ENCODE measurements around the gene CDK6.

- TF ChIP-seq JUNB (CRISPR knock-in tag; conservative IDR thresholded peaks at IDR 0.05) = no peak
- no peak for TF ChIP-seq ZNF24 (IDR thresholded peaks at IDR 0.05)
- no peak for TF ChIP-seq CTCF (IDR thresholded peaks at IDR 0.05 in 2 of 3, conservative IDR thresholded peaks at IDR 0.05 in 1 of 3; ENCODE audit: insufficient read depth in 2 of 3, low read depth in 1 of 3, low read length in 3 of 3)
- TF ChIP-seq, protein P1, sequence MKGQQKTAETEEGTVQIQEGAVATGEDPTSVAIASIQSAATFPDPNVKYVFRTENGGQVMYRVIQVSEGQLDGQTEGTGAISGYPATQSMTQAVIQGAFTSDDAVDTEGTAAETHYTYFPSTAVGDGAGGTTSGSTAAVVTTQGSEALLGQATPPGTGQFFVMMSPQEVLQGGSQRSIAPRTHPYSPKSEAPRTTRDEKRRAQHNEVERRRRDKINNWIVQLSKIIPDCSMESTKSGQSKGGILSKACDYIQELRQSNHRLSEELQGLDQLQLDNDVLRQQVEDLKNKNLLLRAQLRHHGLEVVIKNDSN (CRISPR knock-in tag; IDR thresholded peaks at IDR 0.05) = no peak
- TF ChIP-seq ZNF175 (CRISPR knock-in tag; IDR thresholded peaks at IDR 0.05; ENCODE audit: low read depth) = no peak
- no peak for TF ChIP-seq BRCA1 (IDR thresholded peaks at IDR 0.05)
- TF ChIP-seq BRCA1 (CRISPR knock-in tag; IDR thresholded peaks at IDR 0.05) = no peak
- TF ChIP-seq ESRRA (IDR thresholded peaks at IDR 0.05; ENCODE audit: borderline replicate concordance, low read depth) = no peak
Observed at GRCh38 chr7:92657391-92657790, 179.0 kb downstream of the CDK6 start.

Measured in K562 (cell line).